ENCODE results near the gene CSDE1.

The CSDE1 gene

GRCh38 chr1:114669562-114670082 is 88.2 kb downstream of the CSDE1 start, which contains the start of gene DENND2C:
Gene DENND2C (minus strand): TSS chr1:114670049. CDS start chr1:114625984, 44,065 bp downstream.
- Histone ChIP-seq H3K4me3 (peak within 1 kb of the TSS; percentile 96), H3K9me3 (ENCODE audit: low read depth, low read length) (no peaks in the 10 kb centered on the region; the same call in 1 of the 2 replicates), H3K36me3 (ENCODE audit: insufficient read depth, low read length) (peaks cover 9% of the 10 kb centered on the region; the same call in 1 of the 2 replicates), H3K9ac (ENCODE audit: insufficient read length) (peak within 1 kb of the TSS; percentile 86), H3K27ac (peak within 1 kb of the TSS; percentile 75; the same call in 1 of the 2 replicates)
- DNase-seq (ENCODE audit: low read depth, low spot score), result no peak
- TF ChIP-seq FOXP2 (optimal IDR thresholded peaks at IDR 0.05; ENCODE audit: control extremely low read depth, extremely low read length, insufficient read depth), result no peak
- TF ChIP-seq EZH2 (IDR thresholded peaks at IDR 0.05), result no peak
- no peak; the same call in 1 of the 2 replicates for TF ChIP-seq POLR2AphosphoS5 (IDR thresholded peaks at IDR 0.05; ENCODE audit: borderline replicate concordance, low read depth, low read length)

GRCh38 chr1:114668784-114669561 is 88.8 kb downstream of the CSDE1 start:
- Histone ChIP-seq H3K4me3 (peak overlapping the region; percentile 96), H3K9ac (ENCODE audit: insufficient read length) (peak overlapping the region; percentile 86), H3K27ac (peak overlapping the region; percentile 61; the same call in 1 of the 2 replicates), H3K36me3 (ENCODE audit: insufficient read depth, low read length) (peaks cover 12% of the 10 kb centered on the region), H3K9me3 (ENCODE audit: low read depth, low read length) (no peaks in the 10 kb centered on the region; the same call in 1 of the 2 replicates)
- no peak for TF ChIP-seq POLR2AphosphoS5 (IDR thresholded peaks at IDR 0.05; ENCODE audit: borderline replicate concordance, low read depth, low read length)
- TF ChIP-seq EZH2 (IDR thresholded peaks at IDR 0.05), result no peak
- TF ChIP-seq FOXP2 (optimal IDR thresholded peaks at IDR 0.05; ENCODE audit: control extremely low read depth, extremely low read length, insufficient read depth), result no peak
- DNase-seq (ENCODE audit: low read depth, low spot score), result no peak

GRCh38 chr1:114668373-114668772 is 89.4 kb downstream of the CSDE1 start:
- Histone ChIP-seq H3K9me3 (ENCODE audit: low read depth, low read length) (no peaks in the 10 kb centered on the region; the same call in 1 of the 2 replicates), H3K36me3 (ENCODE audit: insufficient read depth, low read length) (peaks cover 14% of the 10 kb centered on the region), H3K4me3 (peak overlapping the region; percentile 96), H3K9ac (ENCODE audit: insufficient read length) (peak overlapping the region; percentile 86), H3K27ac (peak overlapping the region; percentile 61)
- DNase-seq (ENCODE audit: low read depth, low spot score), result no peak
- TF ChIP-seq EZH2 (IDR thresholded peaks at IDR 0.05) (no peak), FOXP2 (optimal IDR thresholded peaks at IDR 0.05; ENCODE audit: control extremely low read depth, extremely low read length, insufficient read depth) (no peak), POLR2AphosphoS5 (IDR thresholded peaks at IDR 0.05; ENCODE audit: borderline replicate concordance, low read depth, low read length) (no peak)

GRCh38 chr1:114666954-114667353 is 90.8 kb downstream of the CSDE1 start:
- TF ChIP-seq POLR2AphosphoS5 (IDR thresholded peaks at IDR 0.05; ENCODE audit: borderline replicate concordance, low read depth, low read length), result no peak
- TF ChIP-seq EZH2 (IDR thresholded peaks at IDR 0.05), result no peak
- no peak for TF ChIP-seq FOXP2 (optimal IDR thresholded peaks at IDR 0.05; ENCODE audit: control extremely low read depth, extremely low read length, insufficient read depth)
- Histone ChIP-seq H3K36me3 (ENCODE audit: insufficient read depth, low read length) (peaks cover 14% of the 10 kb centered on the region), H3K4me3 (peak overlapping the region; percentile 96), H3K9ac (ENCODE audit: insufficient read length) (peak overlapping the region; percentile 86), H3K27ac (peak overlapping the region; percentile 4), H3K9me3 (ENCODE audit: low read depth, low read length) (no peaks in the 10 kb centered on the region; the same call in 1 of the 2 replicates)
- no peak for DNase-seq (ENCODE audit: low read depth, low spot score)

All from SK-N-MC (cell line).